Activated CD4-positive, alpha-beta memory T cell treated with anti-CD3 and anti-CD28 coated beads for 36 hours (primary cell): ENCODE results near the gene TMEM120B. TPM values are rescaled to one million over a fixed set of nuclear protein-coding genes. Genes with fewer than 3 reads are reported as not detected.

Experiments
- CTCF ChIA-PET: fragments of 350-600 bp; sonication (Branson Sonifier 250); formaldehyde crosslinking; loops from one replicate; lab custom pipeline; 2021; ENCODE audit warnings: antibody characterized with exemption, inconsistent platforms; lab: Charles Lee
- POLR2A ChIA-PET: fragments of 350-600 bp; sonication (Branson Sonifier 250); formaldehyde crosslinking; loops from one replicate; lab custom pipeline; 2021; ENCODE audit warnings: antibody characterized with exemption; lab: Charles Lee
- DNase-seq: peaks from one replicate; pipeline ENCODE4 v3.0.0-alpha.2; 2020
- H3K27ac Mint-ChIP-seq: one replicate; pipeline ENCODE4 v1.8.0; 2021; ENCODE audit warnings: mixed read lengths
- H3K27me3 Mint-ChIP-seq: one replicate; pipeline ENCODE4 v1.8.0; 2021; ENCODE audit warnings: mixed read lengths
- H3K36me3 Mint-ChIP-seq: one replicate; pipeline ENCODE4 v1.8.0; 2021; ENCODE audit warnings: mixed read lengths
- H3K4me1 Mint-ChIP-seq: one replicate; pipeline ENCODE4 v1.8.0; 2021; ENCODE audit warnings: low read depth, mixed read lengths
- H3K4me3 Mint-ChIP-seq: one replicate; pipeline ENCODE4 v1.8.0; 2021; ENCODE audit warnings: mild to moderate bottlenecking, mixed read lengths
- H3K9me3 Mint-ChIP-seq: one replicate; pipeline ENCODE4 v1.8.0; 2021; ENCODE audit warnings: mixed read lengths
- intact Hi-C: fragments of 100-400 bp; cut with micrococcal nuclease; formaldehyde crosslinking; loops from one replicate; pipeline ENCODE4 v1.15.1; 2023
- total RNA-seq, 2 experiments: library from RNA; stranded (reverse); gene quantifications; one replicate each; pipeline ENCODE4 v1.2.3, GENCODE V29; 2021

Gene TMEM120B
- total RNA-seq, 2 experiments from 2014 or later, result 8.8 to 9.5 TPM

GRCh38 chr12:121806546-121807423 is 94.2 kb downstream of the TMEM120B start:
- no peak for DNase-seq
- POLR2A ChIA-PET, result interaction anchor here (1.1 to 2.3 kb wide), 3 partner anchors 10 to 17 kb away, joined by 6 to 15 read pairs (median 6); partner anchors contain the start of gene RHOF
- H3K4me3 Mint-ChIP-seq, result peak overlapping the region; percentile 96
- peak overlapping the region; percentile 74 for H3K27ac Mint-ChIP-seq
- CTCF ChIA-PET, result interaction anchor here (7.2 to 17.6 kb wide), 2 partner anchors 12 to 81 kb away, joined by 46 to 856 read pairs; partner anchors contain the start of genes PSMD9, RHOF and SETD1B
- H3K27me3 Mint-ChIP-seq, result no peaks in the 10 kb centered on the region
- H3K9me3 Mint-ChIP-seq, result no peaks in the 10 kb centered on the region
- peaks cover 31% of the 10 kb centered on the region for H3K4me1 Mint-ChIP-seq
- intact Hi-C loops, result no loop called here
- peaks cover 41% of the 10 kb centered on the region for H3K36me3 Mint-ChIP-seq

- intact Hi-C loops, result no loop called here
- CTCF ChIA-PET, result interaction anchor here (7.2 to 17.6 kb wide), 2 partner anchors 13 to 80 kb away, joined by 46 to 856 read pairs; partner anchors contain the start of genes PSMD9, RHOF and SETD1B
- Mint-ChIP-seq H3K27me3 (no peaks in the 10 kb centered on the region), H3K36me3 (peaks cover 39% of the 10 kb centered on the region), H3K27ac (peak overlapping the region; percentile 8), H3K9me3 (no peaks in the 10 kb centered on the region), H3K4me3 (peak overlapping the region; percentile 3), H3K4me1 (peaks cover 37% of the 10 kb centered on the region)
- POLR2A ChIA-PET, result interaction anchor here (1.0 to 2.3 kb wide), 2 partner anchors 11 to 12 kb away, joined by 3 to 15 read pairs; no protein-coding TSS in a partner anchor
- no peak for DNase-seq
Observed at GRCh38 chr12:121807642-121808347, 95.2 kb downstream of the TMEM120B start.

- no peak for DNase-seq
- Mint-ChIP-seq H3K9me3 (no peaks in the 10 kb centered on the region), H3K27ac (no peak overlapping the region), H3K27me3 (no peaks in the 10 kb centered on the region), H3K36me3 (peaks cover 42% of the 10 kb centered on the region), H3K4me1 (peaks cover 45% of the 10 kb centered on the region), H3K4me3 (no peak overlapping the region)
- intact Hi-C loops, result no loop called here
- ChIA-PET POLR2A (interaction anchor here (0.6 to 1.0 kb wide), 2 partner anchors 13 kb away, joined by 3 read pairs; no protein-coding TSS in a partner anchor), CTCF (interaction anchor here (7.2 to 17.6 kb wide), 2 partner anchors 14 to 80 kb away, joined by 46 to 856 read pairs; partner anchors contain the start of genes PSMD9, RHOF and SETD1B)
Observed at GRCh38 chr12:121808623-121809022, 96.1 kb downstream of the TMEM120B start.

GRCh38 chr12:121809712-121810116 is 97.2 kb downstream of the TMEM120B start:
- Mint-ChIP-seq H3K27ac (no peak overlapping the region), H3K4me3 (no peak overlapping the region), H3K9me3 (no peaks in the 10 kb centered on the region), H3K27me3 (no peaks in the 10 kb centered on the region), H3K36me3 (peaks cover 41% of the 10 kb centered on the region), H3K4me1 (peaks cover 49% of the 10 kb centered on the region)
- DNase-seq, result no peak
- ChIA-PET CTCF (interaction anchor here (1.2 to 17.6 kb wide), 3 partner anchors 15 to 78 kb away, joined by 3 to 856 read pairs (median 46); partner anchors contain the start of genes PSMD9, RHOF and SETD1B), POLR2A (interaction anchor here (3.5 kb wide), 1 partner anchor 13 kb away, joined by 86 read pairs; the partner anchor contains the start of gene RHOF)
- intact Hi-C loops, result loop anchor here (5.0 kb wide), 1 partner anchor 32 kb away; no protein-coding TSS in a partner anchor

GRCh38 chr12:121810234-121810817 is 97.8 kb downstream of the TMEM120B start:
- H3K4me3 Mint-ChIP-seq, result no peak overlapping the region
- H3K36me3 Mint-ChIP-seq, result peaks cover 41% of the 10 kb centered on the region
- H3K4me1 Mint-ChIP-seq, result peaks cover 52% of the 10 kb centered on the region

GRCh38 chr12:121810833-121811433 is 98.4 kb downstream of the TMEM120B start:
- H3K27me3 Mint-ChIP-seq, result no peaks in the 10 kb centered on the region
- peak overlapping the region; percentile 76 for H3K27ac Mint-ChIP-seq
- intact Hi-C loops, result loop anchor here (5.0 kb wide), 1 partner anchor 34 kb away; no protein-coding TSS in a partner anchor
- H3K9me3 Mint-ChIP-seq, result no peaks in the 10 kb centered on the region
- peak overlapping the region; percentile 79 for H3K4me3 Mint-ChIP-seq
- no peak for DNase-seq
- POLR2A ChIA-PET, result interaction anchor here (0.6 to 3.5 kb wide), 10 partner anchors 7 to 140 kb away, joined by 3 to 86 read pairs (median 5); partner anchors contain the start of genes PSMD9, RHOF and SETD1B
- CTCF ChIA-PET, result interaction anchor here (0.5 to 17.6 kb wide), 14 partner anchors 10 to 185 kb away, joined by 3 to 856 read pairs (median 10); partner anchors contain the start of genes ORAI1, PSMD9, RHOF and SETD1B
- H3K36me3 Mint-ChIP-seq, result peaks cover 39% of the 10 kb centered on the region
- peaks cover 50% of the 10 kb centered on the region for H3K4me1 Mint-ChIP-seq

More at GRCh38 chr12:121810234-121810817, 97.8 kb downstream of the TMEM120B start:
- no peaks in the 10 kb centered on the region for H3K9me3 Mint-ChIP-seq
- H3K27me3 Mint-ChIP-seq, result no peaks in the 10 kb centered on the region
- no peak overlapping the region for H3K27ac Mint-ChIP-seq
- intact Hi-C loops, result loop anchor here (5.0 kb wide), 1 partner anchor 33 kb away; no protein-coding TSS in a partner anchor
- DNase-seq, result no peak
- ChIA-PET POLR2A (interaction anchor here (0.7 to 3.5 kb wide), 4 partner anchors 8 to 26 kb away, joined by 3 to 86 read pairs (median 14); partner anchors contain the start of gene RHOF), CTCF (interaction anchor here (0.9 to 17.6 kb wide), 8 partner anchors 16 to 78 kb away, joined by 3 to 856 read pairs (median 17); partner anchors contain the start of genes PSMD9, RHOF and SETD1B)

GRCh38 chr12:121811434-121812319 is 99.1 kb downstream of the TMEM120B start:
- POLR2A ChIA-PET, result interaction anchor here (0.6 to 3.5 kb wide), 12 partner anchors 8 to 141 kb away, joined by 3 to 86 read pairs (median 4); partner anchors contain the start of genes PSMD9, RHOF and SETD1B
- Mint-ChIP-seq H3K9me3 (no peaks in the 10 kb centered on the region), H3K36me3 (peaks cover 39% of the 10 kb centered on the region)

GRCh38 chr12:121812320-121812871 is 99.8 kb downstream of the TMEM120B start:
- Mint-ChIP-seq H3K4me1 (peaks cover 40% of the 10 kb centered on the region), H3K9me3 (no peaks in the 10 kb centered on the region), H3K4me3 (peak overlapping the region; percentile 79), H3K27me3 (no peaks in the 10 kb centered on the region), H3K27ac (peak overlapping the region; percentile 49), H3K36me3 (peaks cover 40% of the 10 kb centered on the region)
- CTCF ChIA-PET, result interaction anchor here (0.6 to 17.6 kb wide), 23 partner anchors 8 to 469 kb away, joined by 3 to 856 read pairs (median 6); partner anchors contain the start of genes CFAP251, PSMD9, RHOF and SETD1B
- POLR2A ChIA-PET, result interaction anchor here (0.6 to 3.5 kb wide), 9 partner anchors 8 to 76 kb away, joined by 3 to 86 read pairs (median 5); partner anchors contain the start of genes PSMD9, RHOF and SETD1B
- intact Hi-C loops, result loop anchor here (1.0 to 5.0 kb wide), 3 partner anchors 17 to 76 kb away; partner anchors contain the start of gene PSMD9
- peak; percentile 62 for DNase-seq

More at GRCh38 chr12:121811434-121812319, 99.1 kb downstream of the TMEM120B start:
- H3K27me3 Mint-ChIP-seq, result no peaks in the 10 kb centered on the region
- H3K4me1 Mint-ChIP-seq, result peaks cover 44% of the 10 kb centered on the region
- peak overlapping the region; percentile 78 for H3K27ac Mint-ChIP-seq
- CTCF ChIA-PET, result interaction anchor here (0.5 to 17.6 kb wide), 28 partner anchors 9 to 470 kb away, joined by 3 to 856 read pairs (median 5); partner anchors contain the start of genes CFAP251, ORAI1, PSMD9 and RHOF
- DNase-seq, result peak; percentile 77
- peak overlapping the region; percentile 79 for H3K4me3 Mint-ChIP-seq
- intact Hi-C loops, result loop anchor here (1.0 to 5.0 kb wide), 3 partner anchors 16 to 77 kb away; partner anchors contain the start of gene PSMD9
